IMR-90 (cell line): ENCODE measurements around the gene OR10A3. TPM values are rescaled to one million over a fixed set of nuclear protein-coding genes. Genes with fewer than 3 reads are reported as not detected.

Experiments used
- ATAC-seq: fragments of 200-7000 bp; cut with Tn5 transposase; 2 replicates; pipeline ENCODE4 v1.9.1; 2020; ENCODE audit warnings: low read depth, mild to moderate bottlenecking, moderate library complexity
- BruUV-seq: library from RNA; stranded (reverse); fragments of 400-500 nt; replicated peaks from 2 replicates; lab custom pipeline; 2021; lab: Mats Ljungman, UMichigan
- CTCF ChIA-PET: fragments of 300-600 bp; formaldehyde crosslinking; extraction: SDS; loops from one replicate; lab custom pipeline; 2021; ENCODE audit warnings: antibody characterized with exemption; lab: Yijun Ruan, JAX
- POLR2A ChIA-PET: fragments of 300-600 bp; sonication (Branson Sonifier 250); formaldehyde crosslinking; loops from one replicate; lab custom pipeline; 2022; ENCODE audit warnings: antibody characterized with exemption; ENCODE audit not compliant: unreplicated experiment; lab: Charles Lee
- DNase-seq: peaks from one replicate; pipeline ENCODE4 v3.0.0; 2013
- H2AFZ ChIP-seq: replicated peaks from 2 replicates; pipeline ENCODE3; 2013; ENCODE audit warnings: low read length, mild to moderate bottlenecking; ENCODE audit not compliant: poor library complexity
- H2AK5ac ChIP-seq: 2 replicates; pipeline ENCODE4 v1.6.1; 2013; ENCODE audit warnings: low read depth, low read length, inconsistent platforms
- H2AK9ac ChIP-seq: replicated peaks from 2 replicates; pipeline ENCODE3; 2013; ENCODE audit warnings: mild to moderate bottlenecking, low read depth, low read length, moderate library complexity; ENCODE audit not compliant: poor library complexity
- H2BK120ac ChIP-seq: 2 replicates; pipeline ENCODE4 v1.6.1; 2013; ENCODE audit warnings: low read depth, low read length, inconsistent platforms
- H2BK15ac ChIP-seq: 3 replicates; pipeline ENCODE4 v1.6.1; 2013; ENCODE audit warnings: low read depth, low read length, inconsistent platforms
- H2BK20ac ChIP-seq: 2 replicates; pipeline ENCODE4 v1.6.1; 2013; ENCODE audit warnings: low read depth, mild to moderate bottlenecking, inconsistent platforms, low read length, moderate library complexity
- H2BK5ac ChIP-seq: 2 replicates; pipeline ENCODE4 v1.6.1; 2013; ENCODE audit warnings: mild to moderate bottlenecking, low read depth, low read length, inconsistent platforms; ENCODE audit not compliant: poor library complexity, severe bottlenecking
- H3K14ac ChIP-seq: replicated peaks from 2 replicates; pipeline ENCODE4 v1.6.1; 2013; ENCODE audit warnings: low read depth, low read length, inconsistent platforms
- H3K18ac ChIP-seq: 2 replicates; pipeline ENCODE4 v1.6.1; 2013; ENCODE audit warnings: low read depth, low read length, control low read depth
- H3K23ac ChIP-seq: 2 replicates; pipeline ENCODE4 v1.6.1; 2013; ENCODE audit warnings: low read depth, low read length, inconsistent platforms
- H3K27ac ChIP-seq: 2 replicates; pipeline ENCODE4 v1.5.1; 2013; ENCODE audit warnings: mild to moderate bottlenecking, control low read depth, low read length; ENCODE audit not compliant: insufficient read depth
- H3K27me3 ChIP-seq: 2 replicates; pipeline ENCODE4 v1.6.1; 2013; ENCODE audit warnings: low read length; ENCODE audit not compliant: control insufficient read depth, insufficient read depth
- H3K36me3 ChIP-seq: 2 replicates; pipeline ENCODE4 v1.6.1; 2013; ENCODE audit warnings: low read length, mixed read lengths; ENCODE audit not compliant: control insufficient read depth, insufficient read depth
- H3K4ac ChIP-seq: 2 replicates; pipeline ENCODE4 v1.6.1; 2013; ENCODE audit warnings: low read depth, low read length, inconsistent platforms
- H3K4me1 ChIP-seq: 2 replicates; pipeline ENCODE4 v1.6.1; 2013; ENCODE audit warnings: low read length, mixed read lengths; ENCODE audit not compliant: control insufficient read depth, insufficient read depth
- H3K4me2 ChIP-seq: 2 replicates; pipeline ENCODE4 v1.6.1; 2013; ENCODE audit warnings: low read depth, mild to moderate bottlenecking, control low read depth, low read length, moderate library complexity
- H3K4me3 ChIP-seq: 2 replicates; pipeline ENCODE4 v1.5.1; 2013; ENCODE audit warnings: low read depth, mild to moderate bottlenecking, control low read depth, low read length, moderate library complexity; ENCODE audit not compliant: insufficient read depth
- H3K56ac ChIP-seq: 2 replicates; pipeline ENCODE4 v1.6.1; 2013; ENCODE audit warnings: low read length, inconsistent platforms; ENCODE audit not compliant: insufficient read depth; ENCODE audit errors: extremely low read depth
- H3K79me1 ChIP-seq, 2 experiments: 2 replicates each; pipeline ENCODE4 v1.6.1; 2013; ENCODE audit warnings: low read length in 2 of 2, inconsistent platforms in 1 of 2, low read depth in 1 of 2
- H3K9ac ChIP-seq: 2 replicates; pipeline ENCODE4 v1.6.1; 2013; ENCODE audit warnings: low read depth, low read length, control low read depth
- H3K9me1 ChIP-seq: 2 replicates; pipeline ENCODE4 v1.6.1; 2013; ENCODE audit warnings: low read length, inconsistent platforms; ENCODE audit not compliant: insufficient read depth
- H3K9me3 ChIP-seq: 2 replicates; pipeline ENCODE4 v1.6.1; 2013; ENCODE audit warnings: low read length; ENCODE audit not compliant: control insufficient read depth, insufficient read depth
- H4K20me1 ChIP-seq: 2 replicates; pipeline ENCODE4 v1.6.1; 2013; ENCODE audit warnings: low read length, inconsistent platforms; ENCODE audit not compliant: insufficient read depth
- H4K5ac ChIP-seq: 2 replicates; pipeline ENCODE4 v1.6.1; 2013; ENCODE audit warnings: mild to moderate bottlenecking, low read depth, low read length, control low read depth
- H4K8ac ChIP-seq, 2 experiments: 2 replicates each; pipeline ENCODE4 v1.6.1; 2013; ENCODE audit warnings: low read depth in 2 of 2, low read length in 2 of 2, control low read depth in 1 of 2, inconsistent platforms in 1 of 2
- H4K91ac ChIP-seq: 2 replicates; pipeline ENCODE4 v1.6.1; 2013; ENCODE audit warnings: low read depth, low read length, inconsistent platforms; ENCODE audit not compliant: insufficient read depth
- BHLHE40 ChIP-seq: fragments of 150-350 bp; IDR thresholded peaks from 2 replicates; pipeline ENCODE4 v1.6.1; 2016; ENCODE audit warnings: mild to moderate bottlenecking, low read depth, low read length
- CEBPB ChIP-seq: IDR thresholded peaks from 2 replicates; pipeline ENCODE4 v1.6.1; 2012; ENCODE audit warnings: low read depth, low read length, improper control_type of control experiment
- CHD1 ChIP-seq: IDR thresholded peaks from 2 replicates; pipeline ENCODE4 v1.6.1; 2012; ENCODE audit warnings: low read depth, low read length, improper control_type of control experiment
- CTCF ChIP-seq: conservative IDR thresholded peaks from 2 replicates; pipeline ENCODE4 v1.5.1; 2012; ENCODE audit warnings: mild to moderate bottlenecking, low read depth, low read length, improper control_type of control experiment
- FOS ChIP-seq: fragments of 150-350 bp; IDR thresholded peaks from 2 replicates; pipeline ENCODE4 v1.6.1; 2016; ENCODE audit warnings: low read depth, low read length
- MAFK ChIP-seq: IDR thresholded peaks from 2 replicates; pipeline ENCODE4 v1.6.1; 2012; ENCODE audit warnings: low read depth, low read length, improper control_type of control experiment
- MAZ ChIP-seq: IDR thresholded peaks from 2 replicates; pipeline ENCODE4 v1.6.1; 2012; ENCODE audit warnings: low read depth, mild to moderate bottlenecking, low read length, improper control_type of control experiment, moderate library complexity, borderline replicate concordance
- MXI1 ChIP-seq: IDR thresholded peaks from 2 replicates; pipeline ENCODE4 v1.6.1; 2012; ENCODE audit warnings: low read depth, mild to moderate bottlenecking, low read length, moderate library complexity, borderline replicate concordance
- NFE2L2 ChIP-seq: fragments of 150-350 bp; IDR thresholded peaks from 2 replicates; pipeline ENCODE4 v1.6.1; 2016; ENCODE audit warnings: low read depth, mild to moderate bottlenecking, low read length
- POLR2A ChIP-seq: IDR thresholded peaks from 2 replicates; pipeline ENCODE4 v1.6.1; 2012; ENCODE audit warnings: mild to moderate bottlenecking, low read depth, low read length
- RAD21 ChIP-seq: IDR thresholded peaks from 2 replicates; pipeline ENCODE4 v1.6.1; 2012; ENCODE audit warnings: low read length, improper control_type of control experiment
- RCOR1 ChIP-seq: IDR thresholded peaks from 2 replicates; pipeline ENCODE4 v1.6.1; 2012; ENCODE audit warnings: mild to moderate bottlenecking, low read length, improper control_type of control experiment; ENCODE audit not compliant: insufficient replicate concordance
- RFX5 ChIP-seq: IDR thresholded peaks from 2 replicates; pipeline ENCODE4 v1.8.0; 2012; ENCODE audit warnings: low read depth, mild to moderate bottlenecking, low read length, moderate library complexity
- SMC3 ChIP-seq: fragments of 150-350 bp; IDR thresholded peaks from 2 replicates; pipeline ENCODE4 v1.6.1; 2016; ENCODE audit warnings: low read depth, mild to moderate bottlenecking, antibody characterized with exemption, low read length, moderate library complexity
- dilution Hi-C: fragments of 300-500 bp; cut with HindIII; formaldehyde crosslinking; loops from one replicate; pipeline ENCODE4 v1.14.3; 2018; ENCODE audit warnings: low sequenced_read_pairs; ENCODE audit not compliant: unreplicated experiment
- in situ Hi-C: fragments of 300-500 bp; cut with MboI; formaldehyde crosslinking; loops from 3 replicates; pipeline ENCODE4 v1.14.3; 2019; ENCODE audit warnings: low sequenced_read_pairs, inconsistent platforms, mixed read lengths
- intact Hi-C: fragments of 100-400 bp; cut with micrococcal nuclease; formaldehyde crosslinking; loops from 2 replicates; pipeline ENCODE4 v1.10.0; 2022
- polyA plus RNA-seq, 3 experiments: library from polyadenylated mRNA; depleted of rRNA; stranded (reverse); fragments of >200 nt; gene quantifications; 2 replicates each; pipeline ENCODE4 v1.2.3, GENCODE V29; 2012; ENCODE audit warnings: low replicate concordance in 1 of 3
- total RNA-seq: library from RNA; depleted of rRNA; stranded (reverse); fragments of >200 nt; gene quantifications from 2 replicates; pipeline ENCODE4 v1.2.3, GENCODE V29; 2012
- TF ChIP-seq, protein P1 (sequence below): fragments of 150-350 bp; IDR thresholded peaks from 2 replicates; pipeline ENCODE4 v1.6.1; 2017; ENCODE audit warnings: mild to moderate bottlenecking, antibody characterized with exemption, low read length, low read depth
- TF ChIP-seq, protein P2 (sequence below): fragments of 150-350 bp; IDR thresholded peaks from 2 replicates; pipeline ENCODE4 v1.6.1; 2016; ENCODE audit warnings: low read depth, mild to moderate bottlenecking, low read length, moderate library complexity, borderline replicate concordance

The OR10A3 gene
- total and polyA plus RNA-seq, 2 of the 4 experiments (the other 2 are of a cell fraction): 0.03 TPM; not detected in 1

GRCh38 chr11:7971846-7972245, 30.3 kb upstream of the OR10A3 start:
- no peak for TF ChIP-seq SMC3
- TF ChIP-seq CEBPB: no peak
- TF ChIP-seq NFE2L2: no peak
- TF ChIP-seq MAFK: no peak
- TF ChIP-seq, protein P1, sequence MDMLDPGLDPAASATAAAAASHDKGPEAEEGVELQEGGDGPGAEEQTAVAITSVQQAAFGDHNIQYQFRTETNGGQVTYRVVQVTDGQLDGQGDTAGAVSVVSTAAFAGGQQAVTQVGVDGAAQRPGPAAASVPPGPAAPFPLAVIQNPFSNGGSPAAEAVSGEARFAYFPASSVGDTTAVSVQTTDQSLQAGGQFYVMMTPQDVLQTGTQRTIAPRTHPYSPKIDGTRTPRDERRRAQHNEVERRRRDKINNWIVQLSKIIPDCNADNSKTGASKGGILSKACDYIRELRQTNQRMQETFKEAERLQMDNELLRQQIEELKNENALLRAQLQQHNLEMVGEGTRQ: no peak
- no peak for TF ChIP-seq CTCF
- no peak for TF ChIP-seq BHLHE40
- no peak for TF ChIP-seq RAD21
- no peak for TF ChIP-seq CHD1
- TF ChIP-seq MAZ: no peak
- TF ChIP-seq RCOR1: no peak
- TF ChIP-seq RFX5: no peak
- no peak for TF ChIP-seq FOS
- no peak for TF ChIP-seq MXI1
- TF ChIP-seq POLR2A: no peak
- TF ChIP-seq, protein P2, sequence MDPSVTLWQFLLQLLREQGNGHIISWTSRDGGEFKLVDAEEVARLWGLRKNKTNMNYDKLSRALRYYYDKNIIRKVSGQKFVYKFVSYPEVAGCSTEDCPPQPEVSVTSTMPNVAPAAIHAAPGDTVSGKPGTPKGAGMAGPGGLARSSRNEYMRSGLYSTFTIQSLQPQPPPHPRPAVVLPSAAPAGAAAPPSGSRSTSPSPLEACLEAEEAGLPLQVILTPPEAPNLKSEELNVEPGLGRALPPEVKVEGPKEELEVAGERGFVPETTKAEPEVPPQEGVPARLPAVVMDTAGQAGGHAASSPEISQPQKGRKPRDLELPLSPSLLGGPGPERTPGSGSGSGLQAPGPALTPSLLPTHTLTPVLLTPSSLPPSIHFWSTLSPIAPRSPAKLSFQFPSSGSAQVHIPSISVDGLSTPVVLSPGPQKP: no peak
- Histone ChIP-seq H4K8ac (0 out of 4 replicates have a peak overlapping the region, but pooled peaks of 1 of the 2 experiments have one; percentile 39), H3K4me1 (peaks cover 19% of the 10 kb centered on the region), H3K9me3 (no peaks in the 10 kb centered on the region), H3K79me1 (peaks cover 0 to 12% of the 10 kb centered on the region in 2 experiments; a peak in 2 of 4 replicates), H3K23ac (no peak overlapping the region), H3K9ac (no peak overlapping the region), H3K9me1 (peaks cover 11% of the 10 kb centered on the region), H2BK5ac (peak overlapping the region; percentile 57), H3K27me3 (no peaks in the 10 kb centered on the region), H3K36me3 (no peaks in the 10 kb centered on the region), H4K91ac (peak overlapping the region; percentile 45), H2BK20ac (peak overlapping the region; percentile 74; the same call in 1 of the 2 replicates), H3K27ac (no peak overlapping the region), H3K4me3 (no peak overlapping the region), H4K5ac (no peak overlapping the region; the same call in 1 of the 2 replicates), H2AFZ (no peak overlapping the region), H3K14ac (0 out of 2 replicates have a peak overlapping the region, but pooled peaks have one; percentile 20), H2BK120ac (peak overlapping the region; percentile 28), H2AK9ac (no peak overlapping the region), H2AK5ac (peak overlapping the region; percentile 48; the same call in 1 of the 2 replicates), H4K20me1 (no peaks in the 10 kb centered on the region), H3K4me2 (no peak overlapping the region), H2BK15ac (peak overlapping the region; percentile 90; the same call in 2 of the 3 replicates), H3K18ac (peak overlapping the region; percentile 19; the same call in 1 of the 2 replicates), H3K4ac (peak overlapping the region; percentile 6), H3K56ac (no peak overlapping the region)
- intact Hi-C loops: no loop called here
- in situ Hi-C loops: no loop called here
- ATAC-seq: no peak
- ChIA-PET CTCF (no interaction called here), POLR2A (no interaction called here)
- no TSS peak for BruUV-seq
- dilution Hi-C loops: no loop called here
- no peak for DNase-seq
